ENCODE results near the gene GARIN5B.
"Not testable (repeated sequence)": the region's sequence is repeated elsewhere in the genome, so short reads cannot be mapped to it uniquely, and the experiment has no call there.

GRCh38 chr19:55407550-55407799 lies 44.4 kb upstream of the GARIN5B start, which contains the start of gene UBE2S:
- TF ChIP-seq CTCF (IDR thresholded peaks at IDR 0.05); MAX (IDR thresholded peaks at IDR 0.05; ENCODE audit: low read depth); GATA2 (CRISPR knock-in tag; IDR thresholded peaks at IDR 0.05); NFIC (IDR thresholded peaks at IDR 0.05; ENCODE audit: borderline replicate concordance); SIN3A (IDR thresholded peaks at IDR 0.05; ENCODE audit: borderline replicate concordance, low read depth, low read length); RFX5 (IDR thresholded peaks at IDR 0.05; ENCODE audit: low read length); EP300 (IDR thresholded peaks at IDR 0.05; ENCODE audit: borderline replicate concordance in 1 of 2, low read depth in 1 of 2, low read length in 1 of 2); EZH2phosphoT487 (IDR thresholded peaks at IDR 0.05; ENCODE audit: borderline replicate concordance, low read depth); RAD21 (IDR thresholded peaks at IDR 0.05; ENCODE audit: low read length): not testable (repeated sequence)
